HCT116 (cell line): ENCODE data around the gene GPRIN1. TPM values are rescaled to one million over a fixed set of nuclear protein-coding genes. Genes with fewer than 3 reads are reported as not detected.

Source experiments
- ATAC-seq: fragments of 200-7000 bp; cut with Tn5 transposase; 2 replicates; pipeline ENCODE4 v1.9.1; 2020; ENCODE audit warnings: mild to moderate bottlenecking, moderate library complexity
- BruUV-seq: library from RNA; stranded (reverse); fragments of 400-500 nt; replicated peaks from 2 replicates; lab custom pipeline; 2021; lab: Mats Ljungman, UMichigan
- CTCF ChIA-PET: fragments of 300-600 bp; sonication (Branson Sonifier 250); formaldehyde crosslinking; loops from one replicate; lab custom pipeline; 2021; ENCODE audit warnings: antibody characterized with exemption; lab: Charles Lee
- POLR2A ChIA-PET: fragments of 300-600, 350-600 bp; sonication (Branson Sonifier 250); formaldehyde crosslinking; loops from one replicate; lab custom pipeline; 2021; ENCODE audit warnings: antibody characterized with exemption; lab: Charles Lee
- RAD21 ChIA-PET, 2 experiments: fragments of 300-600 bp; sonication (Branson Sonifier 250); formaldehyde crosslinking; loops; one replicate each; lab custom pipeline; 2023; ENCODE audit warnings: low total read pairs in 2 of 2; ENCODE audit not compliant: uncharacterized antibody in 2 of 2, unreplicated experiment in 2 of 2, low non-redundant PET in 1 of 2; lab: Charles Lee
- DNase-seq: peaks from one replicate; pipeline ENCODE4 v3.0.0-alpha.2; 2010; ENCODE audit warnings: low read depth, low spot score
- H2AFZ ChIP-seq: fragments of 200-600 bp; shearing (Covaris generic), sonication (generic); 2 replicates; pipeline ENCODE4 v1.6.1; 2017; ENCODE audit warnings: low read depth, mixed run types, mixed read lengths, antibody characterized with exemption, low read length; ENCODE audit not compliant: poor library complexity, severe bottlenecking
- H3K27ac ChIP-seq: 2 replicates; pipeline ENCODE4 v1.5.1; 2012; ENCODE audit warnings: low read depth, low read length
- H3K27me3 ChIP-seq: fragments of 200-600 bp; sonication (generic); 2 replicates; pipeline ENCODE4 v1.6.1; 2016; ENCODE audit warnings: mixed run types, low read length, mixed read lengths; ENCODE audit not compliant: insufficient read depth
- H3K36me3 ChIP-seq, 2 experiments: fragments of 200-500 bp in 1 of 2; fragments of 200-600 bp in 1 of 2; sonication (Bioruptor generic) in 1 of 2; sonication (generic) in 1 of 2; 2 replicates each; pipeline versions ENCODE4 v1.5.1 to v1.6.1; 2014 to 2016; ENCODE audit warnings: low read length in 2 of 2, inconsistent platforms in 1 of 2, mixed read lengths in 1 of 2, mixed run types in 1 of 2; ENCODE audit not compliant: insufficient read depth in 2 of 2, control insufficient read depth in 1 of 2
- H3K4me1 ChIP-seq, 2 experiments: fragments of 200-600 bp in 1 of 2; sonication (generic) in 1 of 2; 2 replicates each; pipeline versions ENCODE4 v1.5.1 to v1.6.1; 2012 to 2017; ENCODE audit warnings: low read length in 2 of 2, inconsistent platforms in 1 of 2, mild to moderate bottlenecking in 1 of 2, mixed read lengths in 1 of 2, mixed run types in 1 of 2, moderate library complexity in 1 of 2; ENCODE audit not compliant: insufficient read depth in 2 of 2, control insufficient read depth in 1 of 2
- H3K4me2 ChIP-seq: fragments of 200-600 bp; sonication (generic); 2 replicates; pipeline ENCODE4 v1.6.1; 2017; ENCODE audit warnings: mixed run types, low read length, mixed read lengths
- H3K4me3 ChIP-seq, 2 experiments: fragments of 200-600 bp in 1 of 2; sonication (generic) in 1 of 2; replicated peaks in 1 of 2; 2 replicates each; pipeline ENCODE4 v1.5.1; 2011 to 2016; ENCODE audit warnings: low read length in 2 of 2, control low read depth in 1 of 2, low read depth in 1 of 2, mild to moderate bottlenecking in 1 of 2, mixed read lengths in 1 of 2, mixed run types in 1 of 2
- H3K79me2 ChIP-seq: fragments of 200-600 bp; sonication (generic); 2 replicates; pipeline ENCODE4 v1.6.1; 2017; ENCODE audit warnings: mild to moderate bottlenecking, mixed run types, low read length, moderate library complexity, mixed read lengths; ENCODE audit not compliant: insufficient read depth
- H3K9ac ChIP-seq: fragments of 200-600 bp; sonication (generic); 2 replicates; pipeline ENCODE4 v1.6.1; 2016; ENCODE audit warnings: low read length, mixed read lengths
- H3K9me2 ChIP-seq: fragments of 200-600 bp; sonication (generic), shearing (Covaris generic); 2 replicates; pipeline ENCODE4 v1.6.1; 2017; ENCODE audit warnings: mixed run types, mild to moderate bottlenecking, moderate library complexity; ENCODE audit not compliant: insufficient read depth
- H3K9me3 ChIP-seq, 2 experiments: fragments of 200-500 bp in 1 of 2; fragments of 200-600 bp in 1 of 2; sonication (Bioruptor generic) in 1 of 2; sonication (generic) in 1 of 2; 2 replicates each; pipeline ENCODE4 v1.6.1; 2014 to 2017; ENCODE audit warnings: low read length in 2 of 2, mixed read lengths in 2 of 2, inconsistent platforms in 1 of 2, low read depth in 1 of 2, mild to moderate bottlenecking in 1 of 2, mixed run types in 1 of 2, moderate library complexity in 1 of 2; ENCODE audit not compliant: control insufficient read depth in 1 of 2, insufficient read depth in 1 of 2
- H4K20me1 ChIP-seq: fragments of 200-600 bp; sonication (generic), shearing (Covaris generic); 2 replicates; pipeline ENCODE4 v1.6.1; 2017; ENCODE audit warnings: mixed run types, mild to moderate bottlenecking, moderate library complexity; ENCODE audit not compliant: insufficient read depth
- EGR1 ChIP-seq: IDR thresholded peaks from 2 replicates; pipeline ENCODE4 v1.6.1; 2012; ENCODE audit warnings: low read depth
- EZH2phosphoT487 ChIP-seq: fragments of 200-600 bp; IDR thresholded peaks from 2 replicates; pipeline ENCODE4 v1.6.1; 2018; ENCODE audit warnings: antibody characterized with exemption, borderline replicate concordance
- POLR2A ChIP-seq: IDR thresholded peaks from 2 replicates; pipeline ENCODE4 v1.7.0; 2011; ENCODE audit warnings: borderline replicate concordance; ENCODE audit not compliant: insufficient read depth, insufficient read length; ENCODE audit errors: extremely low read depth
- POLR2AphosphoS5 ChIP-seq: IDR thresholded peaks from 2 replicates; pipeline ENCODE4 v1.6.1; 2011; ENCODE audit warnings: mild to moderate bottlenecking, low read depth, low read length, moderate library complexity
- RAD21 ChIP-seq: IDR thresholded peaks from 2 replicates; pipeline ENCODE4 v1.6.1; 2012; ENCODE audit warnings: low read depth, mild to moderate bottlenecking
- YY1 ChIP-seq: IDR thresholded peaks from 2 replicates; pipeline ENCODE4 v1.6.1; 2011; ENCODE audit warnings: low read length, low read depth, moderate library complexity, mild to moderate bottlenecking; ENCODE audit not compliant: insufficient replicate concordance; ENCODE audit errors: extremely low read depth
- intact Hi-C: fragments of 100-400 bp; cut with micrococcal nuclease; formaldehyde crosslinking; loops from 2 replicates; pipeline ENCODE4 v1.10.0; 2022
- total RNA-seq: library from RNA; stranded (reverse); gene quantifications from one replicate; pipeline ENCODE4 v1.2.1, GENCODE V29; 2021; ENCODE audit not compliant: unreplicated experiment
- TF ChIP-seq, protein P1 (sequence below), 3 experiments: fragments of 200-600 bp in 1 of 3; sonication (generic) in 1 of 3; IDR thresholded peaks in 2 of 3; conservative IDR thresholded peaks in 1 of 3; 2 replicates each; pipeline ENCODE4 v1.5.1; 2012 to 2017; ENCODE audit warnings: low read depth in 2 of 3, low read length in 2 of 3, antibody characterized with exemption in 1 of 3, borderline replicate concordance in 1 of 3, control low read depth in 1 of 3, mild to moderate bottlenecking in 1 of 3, mixed read lengths in 1 of 3, mixed run types in 1 of 3, moderate library complexity in 1 of 3; ENCODE audit not compliant: insufficient read depth in 1 of 3
- TF ChIP-seq, protein P2 (sequence below): IDR thresholded peaks from 2 replicates; pipeline ENCODE4 v1.6.1; 2012

Gene GPRIN1
- total RNA-seq, 1 experiment from 2014 or later: 14.2 TPM

GRCh38 chr5:176619203-176619568, 9.2 kb upstream of the GPRIN1 start:
- TF ChIP-seq POLR2AphosphoS5 (0 out of 2 replicates have a peak, but pooled peaks have one; percentile 22), EGR1 (peak; percentile 61; the same call in 1 of the 2 replicates), EZH2phosphoT487 (no peak), POLR2A (no peak), RAD21 (peak; percentile 95), YY1 (peak; percentile 21)
- TF ChIP-seq, protein P1, sequence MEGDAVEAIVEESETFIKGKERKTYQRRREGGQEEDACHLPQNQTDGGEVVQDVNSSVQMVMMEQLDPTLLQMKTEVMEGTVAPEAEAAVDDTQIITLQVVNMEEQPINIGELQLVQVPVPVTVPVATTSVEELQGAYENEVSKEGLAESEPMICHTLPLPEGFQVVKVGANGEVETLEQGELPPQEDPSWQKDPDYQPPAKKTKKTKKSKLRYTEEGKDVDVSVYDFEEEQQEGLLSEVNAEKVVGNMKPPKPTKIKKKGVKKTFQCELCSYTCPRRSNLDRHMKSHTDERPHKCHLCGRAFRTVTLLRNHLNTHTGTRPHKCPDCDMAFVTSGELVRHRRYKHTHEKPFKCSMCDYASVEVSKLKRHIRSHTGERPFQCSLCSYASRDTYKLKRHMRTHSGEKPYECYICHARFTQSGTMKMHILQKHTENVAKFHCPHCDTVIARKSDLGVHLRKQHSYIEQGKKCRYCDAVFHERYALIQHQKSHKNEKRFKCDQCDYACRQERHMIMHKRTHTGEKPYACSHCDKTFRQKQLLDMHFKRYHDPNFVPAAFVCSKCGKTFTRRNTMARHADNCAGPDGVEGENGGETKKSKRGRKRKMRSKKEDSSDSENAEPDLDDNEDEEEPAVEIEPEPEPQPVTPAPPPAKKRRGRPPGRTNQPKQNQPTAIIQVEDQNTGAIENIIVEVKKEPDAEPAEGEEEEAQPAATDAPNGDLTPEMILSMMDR (IDR thresholded peaks at IDR 0.05 in 2 of 3, conservative IDR thresholded peaks at IDR 0.05 in 1 of 3; ENCODE audit: borderline replicate concordance in 1 of 3, insufficient read depth in 1 of 3, low read depth in 2 of 3, low read length in 2 of 3): peak; percentile 58 to 81 (median 70)
- TF ChIP-seq, protein P2, sequence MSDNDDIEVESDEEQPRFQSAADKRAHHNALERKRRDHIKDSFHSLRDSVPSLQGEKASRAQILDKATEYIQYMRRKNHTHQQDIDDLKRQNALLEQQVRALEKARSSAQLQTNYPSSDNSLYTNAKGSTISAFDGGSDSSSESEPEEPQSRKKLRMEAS: peak; percentile 65; the same call in 1 of the 2 replicates
- intact Hi-C loops: loop anchor here (1.0 kb wide), 2 partner anchors 45 to 203 kb away; partner anchors contain the start of gene CLTB
- no peaks in the 10 kb centered on the region for H3K27me3 ChIP-seq
- ATAC-seq (peak; percentile 99), DNase-seq (peak; percentile 79)
- BruUV-seq: no TSS peak
- H3K4me1 ChIP-seq: peaks cover 15 to 27% of the 10 kb centered on the region in 2 experiments
- peak overlapping the region; percentile 74 for H2AFZ ChIP-seq
- peak overlapping the region; percentile 71 for H3K4me2 ChIP-seq
- no peaks in the 10 kb centered on the region for H3K9me2 ChIP-seq
- ChIA-PET RAD21 (no interaction called here), CTCF (no interaction called here), POLR2A (no interaction called here)
- no peak overlapping the region for H3K27ac ChIP-seq
- H3K9me3 ChIP-seq: no peaks in the 10 kb centered on the region
- no peaks in the 10 kb centered on the region for H4K20me1 ChIP-seq
- no peak overlapping the region for H3K9ac ChIP-seq
- no peaks in the 10 kb centered on the region for H3K79me2 ChIP-seq
- peak overlapping the region; percentile 30 to 37 for H3K4me3 ChIP-seq
- H3K36me3 ChIP-seq: no peaks in the 10 kb centered on the region
